Transverse colon (tissue), 4 donors: ENCODE measurements around the gene NEK5. TPM values are rescaled to one million over a fixed set of nuclear protein-coding genes. Genes with fewer than 3 reads are reported as not detected.

Source experiments
- DNase-seq: peaks from one replicate; pipeline ENCODE4 v3.0.0-alpha.2; 2019
- H3K27ac ChIP-seq, 4 donors: fragments of 200-600 bp; sonication (generic); 2 replicates each; pipeline ENCODE4 v1.5.1; 2016 to 2018; ENCODE audit warnings: inconsistent platforms in 4 of 4
- H3K27me3 ChIP-seq: fragments of 200-600 bp; sonication (generic); 2 replicates; pipeline ENCODE4 v1.5.1; 2017; ENCODE audit warnings: inconsistent platforms
- H3K36me3 ChIP-seq, 4 donors: fragments of 200-600 bp; sonication (generic); 2 replicates each; pipeline ENCODE4 v1.5.1; 2017 to 2019; ENCODE audit warnings: inconsistent platforms in 4 of 4
- H3K4me1 ChIP-seq, 4 donors: fragments of 200-600 bp; sonication (generic); 2 replicates each; pipeline ENCODE4 v1.5.1; 2017 to 2020; ENCODE audit warnings: inconsistent platforms in 4 of 4
- H3K4me3 ChIP-seq, 4 donors: fragments of 200-600 bp; sonication (generic); 1 replicate in 1 of 4; 2 replicates in 3 of 4; pipeline versions ENCODE4 v1.5.1 to v1.6.1; 2017 to 2019; ENCODE audit warnings: inconsistent platforms in 4 of 4
- H3K9me3 ChIP-seq, 2 donors: fragments of 200-600 bp; sonication (generic); 2 replicates each; pipeline ENCODE4 v1.5.1; 2017 to 2019; ENCODE audit warnings: inconsistent platforms in 2 of 2
- EP300 ChIP-seq: sonication (generic); formaldehyde crosslinking; IDR thresholded peaks from one replicate; pipeline ENCODE4 v1.6.1; 2017; ENCODE audit warnings: antibody characterized with exemption, low read depth
- POLR2A ChIP-seq: fragments of 450-650 bp; IDR thresholded peaks from one replicate; pipeline ENCODE4 v1.6.1; 2016; ENCODE audit warnings: antibody characterized with exemption, mild to moderate bottlenecking, moderate library complexity
- POLR2AphosphoS5 ChIP-seq, 3 donors: sonication (generic); formaldehyde crosslinking; IDR thresholded peaks; one replicate each; pipeline ENCODE4 v1.6.1; 2016; ENCODE audit warnings: antibody characterized with exemption in 3 of 3
- WGBS, 2 donors: methylation state at CpG; one replicate each; pipeline ENCODE4 v1.1.5; 2018; ENCODE audit warnings: low coverage in 1 of 2; 5-methylcytosine and 5-hydroxymethylcytosine counted together
- in situ Hi-C, 4 donors: fragments of 200-750 bp; cut with MboI; loops; one replicate each; pipeline versions ENCODE4 v1.15.0 to v1.15.1; 2017; ENCODE audit warnings: low sequenced_read_pairs in 3 of 4, low pct_ligation_motif_present in 1 of 4, low pct_unique_long_range_greater_than_20kb in 1 of 4
- intact Hi-C: fragments of 100-400 bp; cut with DNase I; formaldehyde crosslinking; loops from one replicate; pipeline ENCODE4 v1.15.1; 2023; ENCODE audit warnings: low total_unique reads
- total RNA-seq, 4 donors: library from RNA; depleted of rRNA; stranded (reverse); fragments of >200 nt; gene quantifications; one replicate each; pipeline ENCODE4 v1.1.0, GENCODE V29; 2016
- TF ChIP-seq, protein P1 (sequence below), 5 experiments: fragments of 200-600 bp in 3 of 5; fragments of 450-650 bp in 2 of 5; sonication (generic) in 3 of 5; IDR thresholded peaks; 1 replicate in 2 of 5; 2 replicates in 3 of 5; pipeline ENCODE4 v1.5.1; 2016 to 2017; ENCODE audit warnings: antibody characterized with exemption in 5 of 5, inconsistent platforms in 3 of 5, mild to moderate bottlenecking in 2 of 5, moderate library complexity in 1 of 5

NEK5 gene
- total RNA-seq, 4 donors from 2014 or later, result 0.14 to 0.48 TPM; not detected in 2

DNA sequence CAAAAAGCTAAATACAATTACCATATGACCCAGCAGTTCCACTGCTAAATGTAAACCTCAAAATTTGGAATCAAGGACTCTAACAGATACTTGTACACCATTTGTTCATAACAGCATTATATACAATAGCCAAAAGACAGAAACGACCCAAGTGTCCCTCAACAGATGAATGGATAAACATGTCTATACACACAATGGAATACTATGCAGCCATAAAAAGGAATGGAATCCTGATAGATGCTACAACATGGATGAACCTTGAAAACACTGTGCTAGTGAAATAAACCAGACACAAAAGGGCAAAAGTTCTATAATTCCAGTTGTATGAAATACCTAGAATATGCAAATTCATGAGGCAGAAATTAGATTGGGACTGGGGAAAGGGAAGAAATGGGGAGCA lies 18.4 kb upstream of the NEK5 start:
- DNase-seq, result no peak
- no peaks in the 10 kb centered on the region for H3K27me3 ChIP-seq
- TF ChIP-seq EP300 (no peak), POLR2A (no peak), POLR2AphosphoS5 (IDR thresholded peaks at IDR 0.05) (no peak)
- TF ChIP-seq, protein P1, sequence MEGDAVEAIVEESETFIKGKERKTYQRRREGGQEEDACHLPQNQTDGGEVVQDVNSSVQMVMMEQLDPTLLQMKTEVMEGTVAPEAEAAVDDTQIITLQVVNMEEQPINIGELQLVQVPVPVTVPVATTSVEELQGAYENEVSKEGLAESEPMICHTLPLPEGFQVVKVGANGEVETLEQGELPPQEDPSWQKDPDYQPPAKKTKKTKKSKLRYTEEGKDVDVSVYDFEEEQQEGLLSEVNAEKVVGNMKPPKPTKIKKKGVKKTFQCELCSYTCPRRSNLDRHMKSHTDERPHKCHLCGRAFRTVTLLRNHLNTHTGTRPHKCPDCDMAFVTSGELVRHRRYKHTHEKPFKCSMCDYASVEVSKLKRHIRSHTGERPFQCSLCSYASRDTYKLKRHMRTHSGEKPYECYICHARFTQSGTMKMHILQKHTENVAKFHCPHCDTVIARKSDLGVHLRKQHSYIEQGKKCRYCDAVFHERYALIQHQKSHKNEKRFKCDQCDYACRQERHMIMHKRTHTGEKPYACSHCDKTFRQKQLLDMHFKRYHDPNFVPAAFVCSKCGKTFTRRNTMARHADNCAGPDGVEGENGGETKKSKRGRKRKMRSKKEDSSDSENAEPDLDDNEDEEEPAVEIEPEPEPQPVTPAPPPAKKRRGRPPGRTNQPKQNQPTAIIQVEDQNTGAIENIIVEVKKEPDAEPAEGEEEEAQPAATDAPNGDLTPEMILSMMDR (IDR thresholded peaks at IDR 0.05), result no peak
- H3K36me3 ChIP-seq, result peaks cover 0 to 33% (median 16%) of the 10 kb centered on the region in 4 donors
- intact Hi-C loops (no loop called here), in situ Hi-C loops (loop anchor here in 2 of 4 donors (25.0 kb wide), 2 partner anchors 335 to 710 kb away; partner anchors contain the start of gene DHRS12 (in 1 of the 2))
- H3K27ac ChIP-seq, result no peak overlapping the region
- WGBS, 2 donors, result 63 to 71% methylated on average over 1 of the region's 1 CpG
- H3K4me3 ChIP-seq, result no peak overlapping the region
- no peaks in the 10 kb centered on the region for H3K4me1 ChIP-seq
- H3K9me3 ChIP-seq, result no peaks in the 10 kb centered on the region

DNA sequence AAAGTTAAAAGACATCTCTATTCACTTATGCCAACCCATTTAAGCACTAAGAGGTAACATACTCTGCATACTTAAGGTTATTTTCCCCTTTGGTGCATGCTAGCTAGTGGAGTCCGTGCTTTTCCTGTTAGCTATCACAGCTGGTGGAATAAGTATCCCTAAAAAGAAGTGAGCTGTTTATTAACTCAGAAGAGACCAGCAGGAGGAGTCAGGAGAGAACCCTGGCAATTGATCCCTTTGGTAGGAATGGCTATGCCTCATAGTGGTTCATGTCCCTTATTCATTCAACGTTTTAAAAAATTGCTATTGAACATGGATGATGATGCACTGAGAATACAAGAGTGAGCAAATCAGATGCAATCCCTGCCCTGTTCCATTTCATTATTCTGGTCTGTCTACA lies 12.4 kb upstream of the NEK5 start:
- H3K27ac ChIP-seq, result no peak overlapping the region
- 28 to 49% methylated on average over 2 of the region's 2 CpGs for whole genome bisulfite sequencing, 2 donors
- no peaks in the 10 kb centered on the region for H3K9me3 ChIP-seq
- peaks cover 0 to 34% (median 17%) of the 10 kb centered on the region in 4 donors for H3K36me3 ChIP-seq
- no peaks in the 10 kb centered on the region for H3K27me3 ChIP-seq
- TF ChIP-seq POLR2AphosphoS5 (IDR thresholded peaks at IDR 0.05) (no peak), EP300 (no peak)
- H3K4me3 ChIP-seq, result no peak overlapping the region
- no peaks in the 10 kb centered on the region for H3K4me1 ChIP-seq
- intact Hi-C loops, result no loop called here
- in situ Hi-C loops, result loop anchor here in 2 of 4 donors (25.0 kb wide), 2 partner anchors 329 to 704 kb away; partner anchors contain the start of gene DHRS12 (in 1 of the 2)
- no peak for DNase-seq

DNA sequence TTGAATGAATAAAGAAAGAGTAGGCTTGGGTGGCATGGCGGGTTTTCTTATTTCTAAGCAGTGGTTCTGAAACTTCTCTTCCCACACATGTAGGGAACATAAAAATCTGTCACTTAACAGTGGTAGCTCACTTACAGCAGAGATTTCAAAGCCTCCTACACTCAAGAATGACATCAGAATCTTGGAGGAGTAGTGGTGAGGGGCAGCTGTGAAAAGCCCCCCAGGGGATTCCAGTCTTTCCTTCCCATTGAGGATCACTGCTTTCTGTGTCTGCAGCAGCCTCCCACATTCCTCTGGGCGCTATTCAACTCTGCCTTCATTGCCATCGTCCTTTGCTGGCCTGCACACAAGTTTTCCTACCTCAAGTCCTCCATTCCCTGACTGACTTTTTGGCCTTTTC lies 8.6 kb upstream of the NEK5 start:
- 78 to 89% methylated on average over 1 to 3 of the region's 3 CpGs for WGBS, 2 donors
- intact Hi-C loops (no loop called here), in situ Hi-C loops (loop anchor here in 2 of 4 donors (10.0 to 25.0 kb wide), 3 partner anchors 133 to 700 kb away; partner anchors contain the start of gene DHRS12 (in 1 of the 2))

DNA sequence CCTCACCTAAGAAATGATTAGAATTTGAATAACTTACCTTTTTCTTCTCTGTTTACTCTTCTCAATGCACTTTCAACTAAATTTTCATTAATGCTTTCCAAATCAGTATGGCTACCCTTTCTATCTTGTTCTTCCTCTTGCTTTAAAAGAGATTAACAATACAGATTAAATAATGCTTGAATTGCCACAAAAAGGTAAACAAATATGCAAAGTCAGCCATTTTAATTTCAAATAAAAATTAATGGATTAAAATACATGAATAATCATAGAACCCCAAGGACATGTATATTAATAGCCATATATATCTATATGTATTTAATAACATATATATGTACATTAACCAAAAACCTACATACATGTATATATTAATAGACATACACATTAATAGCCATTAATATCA lies 7.9 kb upstream of the NEK5 start:
- Histone ChIP-seq H3K4me1 (no peaks in the 10 kb centered on the region), H3K27ac (no peak overlapping the region), H3K36me3 (peaks cover 0 to 57% (median 27%) of the 10 kb centered on the region in 4 donors), H3K9me3 (no peaks in the 10 kb centered on the region), H3K27me3 (no peaks in the 10 kb centered on the region), H3K4me3 (no peak overlapping the region)
- TF ChIP-seq POLR2A (no peak), EP300 (no peak), POLR2AphosphoS5 (IDR thresholded peaks at IDR 0.05) (no peak)
- TF ChIP-seq, protein P1 (IDR thresholded peaks at IDR 0.05), result no peak
- in situ Hi-C loops, result loop anchor here in 2 of 4 donors (10.0 to 25.0 kb wide), 3 partner anchors 132 to 699 kb away; partner anchors contain the start of gene DHRS12 (in 1 of the 2)
- DNase-seq, result no peak
- intact Hi-C loops, result no loop called here

More for the DNA sequence above, 8.6 kb upstream of the NEK5 start:
- H3K4me3 ChIP-seq, result no peak overlapping the region
- no peak for DNase-seq
- H3K27ac ChIP-seq, result no peak overlapping the region
- TF ChIP-seq POLR2A (no peak), EP300 (no peak), POLR2AphosphoS5 (IDR thresholded peaks at IDR 0.05) (no peak)
- TF ChIP-seq, protein P1 (IDR thresholded peaks at IDR 0.05), result no peak
- no peaks in the 10 kb centered on the region for H3K4me1 ChIP-seq
- H3K9me3 ChIP-seq, result no peaks in the 10 kb centered on the region
- H3K36me3 ChIP-seq, result peaks cover 0 to 53% (median 25%) of the 10 kb centered on the region in 4 donors
- H3K27me3 ChIP-seq, result no peaks in the 10 kb centered on the region
